ENCODE measurements around the gene HCN2.

- TF ChIP-seq CTCF (conservative IDR thresholded peaks at IDR 0.05; ENCODE audit: low read depth, low read length), result no peak
- no peak for TF ChIP-seq EZH2 (IDR thresholded peaks at IDR 0.05; ENCODE audit: borderline replicate concordance, low read depth, low read length, poor library complexity, severe bottlenecking)
These were observed 664 bp upstream of the HCN2 start for GRCh38 chr19:588741-589692.

Measured in A673 (cell line).